Measurements from ENCODE around the gene TPRN. TPM values are rescaled to one million over a fixed set of nuclear protein-coding genes. Genes with fewer than 3 reads are reported as not detected.

TPRN gene
- total RNA-seq, 4 donors from 2014 or later: 0.29 to 17.1 (median 5.5) TPM

DNA sequence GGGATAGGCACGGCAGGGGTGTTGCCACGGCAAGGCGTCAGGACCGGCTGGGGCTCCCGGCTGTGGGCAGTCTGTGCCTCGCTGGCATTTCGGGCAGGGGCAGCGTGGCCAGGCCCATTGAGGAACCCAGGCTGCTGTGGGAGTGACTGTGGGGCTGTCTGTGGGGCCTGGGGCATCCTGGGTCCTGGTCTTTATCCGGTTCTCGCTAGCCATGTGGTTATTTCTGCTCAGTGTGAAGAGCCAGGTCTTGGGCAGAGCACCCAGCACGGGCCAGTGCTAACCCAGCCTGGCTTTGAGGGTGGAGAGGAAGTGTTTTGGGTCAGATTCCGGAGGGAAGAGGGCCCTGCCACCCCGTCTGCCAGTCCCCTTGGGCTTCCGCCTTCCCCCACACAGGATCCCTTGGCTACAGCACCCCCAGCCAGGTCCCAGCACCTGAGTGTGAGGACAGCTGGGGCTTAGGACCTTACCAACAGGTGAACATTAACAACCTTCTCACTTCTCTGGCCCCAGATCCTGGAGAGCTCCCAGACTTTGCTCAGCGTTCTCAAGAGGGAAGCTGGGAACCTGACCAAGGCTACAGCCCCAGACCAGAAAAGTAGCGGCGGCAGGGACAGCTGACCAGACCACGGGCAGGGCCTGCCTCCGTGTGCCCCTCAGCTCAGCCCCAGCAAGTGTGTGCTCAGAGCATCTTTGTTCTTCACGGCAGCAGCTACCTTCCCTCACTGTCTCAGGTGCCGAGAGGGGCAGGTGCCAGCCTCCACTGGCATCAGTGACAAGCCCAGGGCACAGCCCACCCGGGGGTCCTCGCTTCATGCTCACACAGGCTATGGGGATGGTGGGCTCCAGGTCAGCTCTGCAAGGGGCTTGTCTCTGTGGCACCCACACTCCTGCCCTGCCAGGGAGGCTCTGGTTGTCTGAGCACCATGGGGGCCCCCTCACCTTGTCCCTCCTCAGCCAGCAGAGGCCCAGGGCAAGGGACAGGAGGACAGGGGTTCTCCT, 10.9 kb downstream of the TPRN start:
- DNase-seq: no peak
- Histone ChIP-seq H3K27ac (peak overlapping the region; percentile 83 to 95), H3K4me1 (peaks cover 14 to 24% of the 10 kb centered on the region in 2 donors), H3K9me3 (no peaks in the 10 kb centered on the region), H3K36me3 (no peaks in the 10 kb centered on the region), H3K27me3 (no peaks in the 10 kb centered on the region), H3K4me3 (peak overlapping the region; percentile 79 to 92)
- TF ChIP-seq, protein P1, sequence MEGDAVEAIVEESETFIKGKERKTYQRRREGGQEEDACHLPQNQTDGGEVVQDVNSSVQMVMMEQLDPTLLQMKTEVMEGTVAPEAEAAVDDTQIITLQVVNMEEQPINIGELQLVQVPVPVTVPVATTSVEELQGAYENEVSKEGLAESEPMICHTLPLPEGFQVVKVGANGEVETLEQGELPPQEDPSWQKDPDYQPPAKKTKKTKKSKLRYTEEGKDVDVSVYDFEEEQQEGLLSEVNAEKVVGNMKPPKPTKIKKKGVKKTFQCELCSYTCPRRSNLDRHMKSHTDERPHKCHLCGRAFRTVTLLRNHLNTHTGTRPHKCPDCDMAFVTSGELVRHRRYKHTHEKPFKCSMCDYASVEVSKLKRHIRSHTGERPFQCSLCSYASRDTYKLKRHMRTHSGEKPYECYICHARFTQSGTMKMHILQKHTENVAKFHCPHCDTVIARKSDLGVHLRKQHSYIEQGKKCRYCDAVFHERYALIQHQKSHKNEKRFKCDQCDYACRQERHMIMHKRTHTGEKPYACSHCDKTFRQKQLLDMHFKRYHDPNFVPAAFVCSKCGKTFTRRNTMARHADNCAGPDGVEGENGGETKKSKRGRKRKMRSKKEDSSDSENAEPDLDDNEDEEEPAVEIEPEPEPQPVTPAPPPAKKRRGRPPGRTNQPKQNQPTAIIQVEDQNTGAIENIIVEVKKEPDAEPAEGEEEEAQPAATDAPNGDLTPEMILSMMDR (IDR thresholded peaks at IDR 0.05): peak in 1 of 4 experiments; percentile 1
- no peak for TF ChIP-seq POLR2A (IDR thresholded peaks at IDR 0.05)
- intact Hi-C loops (cut with DNase I; ENCODE audit: low total_unique reads): no loop called here

- Histone ChIP-seq H3K27me3 (no peaks in the 10 kb centered on the region), H3K9me3 (no peaks in the 10 kb centered on the region), H3K36me3 (no peaks in the 10 kb centered on the region), H3K4me3 (peak within 1 kb of the TSS; percentile 79 to 92), H3K27ac (peak within 1 kb of the TSS; percentile 83 to 95), H3K4me1 (peaks cover 14 to 24% of the 10 kb centered on the region in 2 donors)
- DNase-seq: peak; percentile 88 to 94
- intact Hi-C loops (cut with DNase I; ENCODE audit: low total_unique reads): no loop called here
- peak; percentile 72 to 89 for TF ChIP-seq POLR2A (IDR thresholded peaks at IDR 0.05)
- TF ChIP-seq, protein P1 (IDR thresholded peaks at IDR 0.05): peak in 3 of 4 experiments; percentile 1 to 67 (median 33)
Observed at GRCh38 chr9:137188490-137189296, 11.8 kb downstream of the TPRN start, which contains the start of the genes ANAPC2 and SSNA1. Gene ANAPC2, minus strand, starts transcription at chr9:137188560. Its CDS starts 28 bp downstream, at chr9:137188532. Gene SSNA1, plus strand, starts transcription at chr9:137188676. Its CDS starts 51 bp downstream, at chr9:137188727.

GRCh38 chr9:137188086-137188489, 12.5 kb downstream of the TPRN start:
- Histone ChIP-seq H3K27ac (peak overlapping the region; percentile 83 to 95), H3K4me3 (peak overlapping the region; percentile 79 to 92), H3K9me3 (no peaks in the 10 kb centered on the region), H3K4me1 (peaks cover 14 to 24% of the 10 kb centered on the region in 2 donors), H3K27me3 (no peaks in the 10 kb centered on the region), H3K36me3 (no peaks in the 10 kb centered on the region)
- DNase-seq: no peak
- intact Hi-C loops (cut with DNase I; ENCODE audit: low total_unique reads): no loop called here
- TF ChIP-seq, protein P1 (IDR thresholded peaks at IDR 0.05): no peak
- TF ChIP-seq POLR2A (IDR thresholded peaks at IDR 0.05): no peak

DNA sequence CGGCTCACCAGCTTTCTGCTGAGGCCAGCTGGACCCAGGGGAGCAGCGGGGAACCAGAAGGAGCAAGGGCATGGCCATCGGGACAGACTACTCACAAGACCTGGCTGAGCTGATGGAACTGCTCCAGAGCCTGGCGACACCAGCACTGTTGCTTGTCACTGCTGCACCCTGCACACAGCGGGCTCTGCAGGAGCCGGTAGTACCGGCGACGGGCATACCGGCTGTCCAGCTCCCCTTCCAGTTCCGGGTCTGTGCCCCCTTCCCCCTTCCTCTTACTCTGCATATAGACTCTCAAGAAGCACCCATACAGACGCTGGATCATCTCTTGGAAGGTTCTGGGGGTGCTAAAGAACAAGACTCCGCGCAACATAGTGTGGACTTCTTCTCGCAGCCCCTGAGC, 13.2 kb downstream of the TPRN start:
- intact Hi-C loops (cut with DNase I; ENCODE audit: low total_unique reads): no loop called here
- Histone ChIP-seq H3K27ac (no peak overlapping the region), H3K4me3 (peak overlapping the region; percentile 79 to 92), H3K4me1 (peaks cover 14 to 24% of the 10 kb centered on the region in 2 donors), H3K9me3 (no peaks in the 10 kb centered on the region), H3K36me3 (no peaks in the 10 kb centered on the region), H3K27me3 (no peaks in the 10 kb centered on the region)
- TF ChIP-seq, protein P1 (IDR thresholded peaks at IDR 0.05): no peak
- TF ChIP-seq POLR2A (IDR thresholded peaks at IDR 0.05): no peak
- no peak for DNase-seq
